EH (cell line): Measurements from ENCODE around the gene CYTH1.
"Not testable (repeated sequence)": the region's sequence is repeated elsewhere in the genome, so short reads cannot be mapped to it uniquely, and the experiment has no call there.

Source experiments
- DNase-seq: peaks from one replicate; pipeline ENCODE4 v3.0.0-alpha.2; 2015; ENCODE audit warnings: low read depth

CYTH1 gene

DNA sequence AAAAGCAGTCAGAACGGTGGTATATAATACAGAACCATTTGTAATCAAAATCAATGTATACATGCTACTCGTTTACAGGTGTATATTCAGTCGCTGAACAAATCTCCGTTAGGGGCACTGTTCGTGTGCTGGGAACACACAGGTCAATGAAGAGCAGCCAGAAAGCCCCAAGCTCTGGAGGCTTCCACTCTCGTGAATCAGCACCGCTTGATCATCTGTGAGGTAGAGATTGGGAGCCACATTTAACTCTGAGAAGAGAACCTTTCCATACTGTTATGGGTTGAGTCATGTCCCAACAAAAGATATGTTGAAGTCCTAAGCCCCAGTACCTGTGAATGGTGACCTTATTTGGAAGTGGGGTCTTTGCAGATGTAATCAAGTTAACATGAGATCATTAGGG is 5.4 kb upstream of the CYTH1 start:
- DNase-seq: no peak

DNA sequence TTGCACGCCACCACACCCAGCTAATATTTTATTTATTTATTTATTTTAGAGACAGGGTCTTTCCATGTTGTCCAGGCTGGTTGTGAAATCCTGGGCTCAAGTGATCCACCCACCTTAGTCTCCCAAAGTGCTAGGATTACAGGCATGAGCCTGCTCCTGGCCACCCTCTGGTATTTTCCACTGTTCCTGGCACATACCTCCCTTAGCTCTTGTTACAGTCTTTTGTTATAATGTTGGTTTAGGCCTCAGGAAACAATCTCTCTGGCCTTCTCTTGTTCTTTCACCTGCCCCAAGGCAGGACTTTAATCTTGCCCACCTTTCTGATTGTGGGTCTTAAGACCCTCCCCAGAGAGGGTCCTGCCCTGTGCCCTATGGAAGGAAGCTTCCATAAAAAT is 3.6 kb upstream of the CYTH1 start:
- DNase-seq: no peak

DNA sequence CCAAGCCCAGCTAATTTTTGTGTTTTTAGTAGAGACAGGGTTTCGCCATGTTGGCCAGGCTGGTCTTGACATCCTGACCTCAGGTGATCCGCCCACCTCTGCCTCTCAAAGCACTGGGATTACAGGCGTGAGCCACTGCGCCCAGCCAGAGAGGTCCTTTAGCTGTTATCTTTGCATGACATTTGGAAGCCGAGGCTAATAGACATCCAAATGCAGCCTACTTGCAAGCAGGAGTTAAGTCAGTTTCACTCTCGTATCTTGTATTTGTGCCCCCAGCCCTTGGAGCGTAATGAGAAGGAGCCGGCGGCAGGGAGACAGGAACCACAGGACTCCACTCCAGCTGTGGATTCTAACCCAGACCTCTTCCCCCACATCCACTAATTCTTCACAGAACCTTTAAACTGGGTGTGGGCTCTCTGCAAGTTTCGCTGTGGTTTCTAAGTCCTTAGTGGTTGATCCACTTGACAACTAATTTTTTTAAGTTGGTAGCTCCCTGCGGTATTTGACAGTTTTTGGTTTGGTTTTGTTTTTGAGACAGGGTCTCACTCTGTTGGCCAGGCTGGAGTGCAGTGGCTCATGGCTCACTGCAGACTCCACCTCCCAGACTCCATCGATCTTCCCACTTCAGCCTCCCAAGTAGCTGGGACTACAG is 3.1 kb upstream of the CYTH1 start:
- no peak for DNase-seq

DNA sequence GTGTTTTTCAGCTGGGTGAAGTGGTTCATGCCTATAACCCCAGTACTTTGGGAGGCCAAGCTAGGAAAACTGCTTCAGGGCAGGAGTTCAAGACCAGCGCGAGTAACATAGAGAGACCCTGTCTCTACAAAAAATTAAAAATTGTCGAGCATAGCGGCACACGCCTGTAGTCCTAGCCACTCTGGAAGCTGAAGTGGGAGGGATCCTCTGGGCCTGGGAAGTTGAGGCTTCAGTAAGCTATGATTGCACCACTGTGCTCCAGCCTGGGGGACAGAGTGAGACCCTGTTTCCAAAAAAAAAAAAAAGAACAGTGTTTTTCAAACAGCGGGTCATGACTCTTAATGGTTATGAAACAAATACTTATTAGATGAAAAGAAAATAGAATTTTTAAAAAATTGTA is 2.3 kb upstream of the CYTH1 start:
- DNase-seq: no peak

DNA sequence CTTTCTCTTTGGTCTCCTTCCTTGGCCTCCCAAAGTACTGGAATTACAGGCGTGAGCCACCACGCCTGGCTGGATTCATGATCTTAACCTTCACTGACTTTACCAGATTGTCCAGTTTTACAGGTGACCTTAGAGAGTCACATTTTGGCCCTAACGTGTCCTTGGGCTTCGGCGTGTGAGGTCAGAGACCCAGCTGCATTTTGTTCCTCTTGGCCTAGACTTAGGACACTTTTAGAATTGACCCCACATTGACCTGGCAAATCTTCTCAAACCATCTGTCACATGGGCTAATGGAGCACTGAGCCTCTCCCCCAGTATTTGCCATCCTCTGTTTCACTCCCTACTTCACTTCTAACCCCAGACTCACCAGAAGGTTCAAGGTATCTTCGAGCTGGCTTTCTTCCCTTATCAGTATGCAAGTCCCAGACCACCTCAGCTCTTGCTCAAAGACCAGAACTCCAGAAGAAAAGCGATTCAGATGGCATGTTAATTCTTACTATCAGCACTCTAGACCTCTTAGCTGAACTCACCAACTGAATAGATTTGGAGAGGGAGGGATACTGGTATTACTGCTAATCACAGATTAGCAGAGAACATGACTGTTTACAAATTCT is 1.7 kb upstream of the CYTH1 start:
- no peak for DNase-seq

DNA sequence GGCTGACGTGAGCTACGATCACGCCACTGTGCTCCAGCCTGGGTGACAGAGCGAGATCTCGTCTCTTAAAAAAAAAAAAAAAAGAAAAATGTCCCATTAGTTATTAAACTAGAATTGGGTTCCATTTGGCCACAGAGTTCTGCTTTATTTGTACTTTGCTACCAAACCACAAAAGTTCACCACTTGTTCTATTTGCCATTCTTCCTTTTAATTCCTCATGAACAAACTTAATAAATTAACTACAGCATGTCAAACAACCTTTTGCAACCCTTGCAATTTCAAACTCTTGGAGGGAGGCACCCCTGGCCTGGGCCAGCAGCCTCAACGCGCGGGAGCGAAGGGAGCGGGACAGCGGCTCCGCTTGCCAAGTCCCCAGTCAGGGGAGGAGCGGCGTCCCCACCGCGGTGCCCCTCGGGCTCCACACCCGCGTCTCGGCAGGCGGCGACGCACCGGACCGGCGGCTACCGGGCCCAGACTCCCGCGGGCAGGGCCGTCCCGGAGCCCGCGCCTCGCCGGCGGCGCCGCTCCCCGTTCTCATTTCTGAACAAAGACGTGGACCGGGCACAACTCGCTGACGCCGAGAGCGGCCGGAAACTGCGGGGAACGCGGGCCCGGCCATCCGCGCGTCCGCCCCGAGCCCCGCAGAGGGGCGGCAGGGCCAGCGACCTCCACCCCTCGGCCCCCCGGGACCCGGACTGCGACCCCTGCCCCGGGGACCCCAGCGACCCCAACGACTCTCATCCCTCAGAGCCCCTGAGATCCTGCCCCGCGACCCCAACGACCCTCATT is 775 bp downstream of the CYTH1 start:
- DNase-seq: peak; percentile 50

DNA sequence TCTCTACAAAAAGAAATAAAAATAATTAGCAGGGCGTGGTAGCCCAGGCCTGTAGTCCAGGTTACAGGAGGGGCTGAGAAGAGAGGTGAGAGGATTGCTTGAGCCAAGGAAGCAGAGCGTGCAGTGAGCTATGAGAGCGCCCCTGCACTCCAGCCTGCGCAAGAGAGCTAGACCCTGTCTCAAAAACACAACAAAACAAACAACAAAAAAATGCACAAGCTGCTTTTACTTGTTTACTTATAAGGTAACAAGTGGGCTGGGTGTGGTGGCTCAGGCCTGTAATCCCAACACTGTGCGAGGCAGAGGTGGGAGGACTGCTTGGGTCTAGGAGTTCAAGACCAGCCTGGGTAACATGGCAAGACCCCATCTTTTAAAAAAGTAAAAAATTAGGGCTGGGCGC is 1.7 kb downstream of the CYTH1 start:
- DNase-seq: no peak

DNA sequence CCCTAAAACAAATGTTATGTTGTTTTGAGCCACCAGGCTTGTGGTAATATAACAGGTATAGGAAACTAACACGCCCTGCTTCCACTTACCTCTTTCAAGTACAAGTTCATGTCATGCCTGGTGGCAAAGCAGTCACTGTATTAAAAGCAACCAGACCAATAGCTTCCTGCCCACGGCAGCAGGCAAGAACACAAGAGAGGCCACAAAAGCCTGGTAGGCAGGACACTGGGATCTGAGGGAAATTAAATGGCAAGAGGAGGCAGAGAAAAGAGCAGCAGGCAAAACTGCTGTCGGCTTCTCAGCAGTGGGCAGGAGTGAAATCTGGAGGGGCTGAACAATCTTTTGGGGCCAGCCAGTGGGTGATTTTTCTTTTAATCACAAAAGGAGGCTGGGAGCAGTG is 2.2 kb downstream of the CYTH1 start:
- DNase-seq: no peak

DNA sequence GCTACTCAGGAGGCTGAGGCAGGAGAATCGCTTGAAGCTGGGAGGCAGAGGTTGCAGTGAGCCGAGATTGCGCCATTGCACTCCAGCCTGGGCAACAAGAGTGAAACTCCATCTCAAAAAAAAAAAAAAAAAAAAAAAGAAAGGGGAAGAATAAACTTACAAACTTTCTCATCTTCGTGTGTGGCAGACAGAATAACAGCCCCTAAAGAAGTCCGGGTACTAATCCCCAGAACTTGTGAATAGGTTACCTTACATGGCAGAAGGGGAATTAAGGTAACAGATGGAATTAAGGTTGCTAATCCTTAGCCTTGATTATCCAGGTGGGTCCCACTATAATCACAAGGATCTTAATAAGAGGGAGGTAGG is 2.8 kb downstream of the CYTH1 start:
- not testable (repeated sequence) for DNase-seq

DNA sequence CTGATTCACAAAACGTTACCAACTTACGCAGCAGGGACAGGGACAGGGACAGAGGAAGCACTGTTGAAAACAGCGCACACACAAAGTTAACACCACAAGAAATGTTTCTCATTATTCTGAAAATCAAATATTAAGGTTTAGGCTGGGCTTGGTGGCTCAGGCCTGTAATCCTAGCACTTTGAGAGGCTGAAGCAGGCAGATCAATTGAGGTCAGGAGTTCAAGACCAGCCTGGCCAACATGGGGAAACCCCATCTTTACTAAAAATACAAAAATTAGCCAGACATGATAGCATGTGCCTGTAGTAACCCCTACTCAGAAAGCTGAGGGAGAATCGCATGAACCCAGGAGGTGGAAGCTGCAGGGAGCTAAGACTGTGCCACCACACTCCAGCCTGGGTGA is 4.2 kb downstream of the CYTH1 start:
- DNase-seq: no peak

DNA sequence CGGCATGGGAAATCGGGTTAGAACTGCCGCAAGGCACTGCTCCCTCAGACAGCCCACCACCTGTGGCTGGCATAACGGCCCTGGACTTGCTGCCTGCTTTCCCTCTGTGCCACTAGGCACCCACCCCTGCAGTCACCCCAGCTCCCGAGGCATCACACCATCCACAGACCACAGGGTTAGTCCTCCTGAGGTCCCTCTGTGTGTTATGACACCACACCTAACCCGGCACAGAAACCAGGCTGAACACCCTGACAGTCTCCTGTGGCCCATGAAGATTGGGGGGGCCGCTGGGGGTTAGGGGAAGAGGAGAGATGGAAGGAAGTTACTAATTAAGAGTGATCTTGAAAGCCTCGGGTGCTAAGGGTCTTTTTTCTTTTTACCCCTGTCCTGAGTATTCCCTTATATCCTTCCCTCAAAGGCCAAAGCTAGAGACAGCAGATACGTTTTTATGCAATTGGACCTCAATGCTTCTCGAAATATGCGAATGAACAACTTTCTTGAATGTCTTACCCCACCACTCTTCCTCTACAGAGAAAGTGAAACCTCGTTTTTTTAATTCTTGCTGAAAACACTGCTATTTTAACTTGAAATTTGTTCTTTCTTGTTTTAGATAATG is 7.0 kb downstream of the CYTH1 start:
- DNase-seq: no peak

DNA sequence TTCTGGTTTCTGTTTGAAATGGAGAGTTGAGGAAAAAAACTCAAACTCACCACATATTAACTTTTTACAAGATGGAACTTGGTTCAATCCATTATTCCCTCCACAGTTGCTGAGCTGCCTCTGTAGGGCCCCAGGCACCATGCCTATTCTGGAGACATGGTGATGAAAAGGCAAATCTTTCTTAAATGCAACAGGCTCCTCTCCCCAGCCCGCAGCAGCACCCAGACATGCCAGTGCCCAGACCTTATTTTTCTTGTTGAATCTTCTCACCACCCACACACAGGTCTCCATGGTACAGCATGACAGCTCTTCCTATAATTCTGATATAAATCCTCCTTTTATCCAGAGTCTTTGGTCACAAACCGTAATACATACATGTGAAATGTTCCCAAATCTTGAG is 7.6 kb downstream of the CYTH1 start:
- no peak for DNase-seq

DNA sequence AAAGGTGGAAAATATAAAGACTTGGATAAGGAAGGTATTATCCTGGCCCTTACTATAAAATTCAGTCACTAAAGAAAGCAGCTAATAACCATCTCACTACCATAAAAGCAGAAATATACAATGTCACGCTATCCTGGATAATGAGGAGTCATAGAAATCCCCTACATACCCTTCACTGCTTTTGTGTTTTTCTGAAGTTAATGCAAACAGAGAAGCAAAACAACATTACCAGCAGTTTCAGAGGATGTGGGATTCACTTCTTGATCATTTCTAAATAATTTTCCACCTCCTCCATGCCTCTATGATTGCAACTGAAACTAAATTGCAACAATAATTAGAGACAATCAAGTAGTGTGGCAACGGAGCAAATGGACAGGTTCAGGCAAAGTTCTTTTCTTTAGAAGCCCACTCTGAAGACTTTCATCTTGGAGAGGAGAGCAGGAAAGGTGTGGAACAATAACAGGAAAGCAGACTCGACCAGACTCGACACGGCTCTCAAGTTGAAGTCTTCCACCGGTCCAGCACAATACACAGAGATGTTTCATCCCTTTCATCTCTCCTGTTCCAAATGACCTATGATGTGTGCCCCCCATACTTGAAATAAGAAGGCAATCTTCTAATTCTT is 10.2 kb downstream of the CYTH1 start:
- no peak for DNase-seq

DNA sequence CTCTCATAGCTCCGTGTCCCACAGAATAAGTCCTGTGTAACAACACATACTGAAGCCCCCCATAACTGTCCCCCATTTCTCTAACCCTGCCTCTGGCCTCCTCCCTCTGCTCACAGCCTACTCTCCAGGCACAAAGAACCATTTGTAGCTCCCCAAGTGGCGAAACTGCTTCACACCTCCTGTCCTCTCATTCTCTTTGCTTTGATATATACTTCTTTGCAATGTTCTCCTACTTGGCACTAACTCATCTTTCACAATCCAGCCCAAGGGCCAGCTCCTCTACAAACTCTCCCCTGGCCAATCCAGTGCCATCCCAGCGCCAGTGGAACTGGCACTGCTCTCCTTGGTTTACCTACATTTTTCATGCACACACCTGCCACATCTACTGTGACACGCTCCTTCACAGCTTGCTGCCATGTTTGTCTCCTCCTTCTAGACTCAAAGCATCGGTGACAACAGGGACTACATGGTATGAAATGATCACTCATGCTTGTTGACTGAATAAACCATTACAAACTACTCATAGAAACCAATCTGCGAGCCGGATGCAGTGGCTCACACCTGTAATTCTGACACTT is 12.8 kb downstream of the CYTH1 start:
- no peak for DNase-seq

DNA sequence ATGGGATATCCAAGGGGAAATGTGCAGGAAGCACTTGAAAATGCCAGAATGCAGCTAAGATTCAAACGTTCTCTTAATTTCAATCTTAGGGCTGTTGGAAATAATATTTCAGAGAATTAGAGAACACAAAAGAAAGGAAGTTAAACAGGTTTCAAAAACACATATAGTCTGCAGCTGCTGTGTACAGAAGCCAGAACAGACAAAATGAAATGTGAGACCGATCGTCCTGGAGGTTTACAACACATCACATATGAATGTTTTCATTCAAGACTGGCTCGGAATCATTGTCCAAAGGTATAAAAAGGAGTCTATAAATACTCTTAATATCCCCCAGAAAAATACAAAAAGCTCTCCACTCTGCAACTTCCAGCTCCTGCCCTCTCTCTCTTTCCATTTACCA is 14.3 kb downstream of the CYTH1 start:
- no peak for DNase-seq

DNA sequence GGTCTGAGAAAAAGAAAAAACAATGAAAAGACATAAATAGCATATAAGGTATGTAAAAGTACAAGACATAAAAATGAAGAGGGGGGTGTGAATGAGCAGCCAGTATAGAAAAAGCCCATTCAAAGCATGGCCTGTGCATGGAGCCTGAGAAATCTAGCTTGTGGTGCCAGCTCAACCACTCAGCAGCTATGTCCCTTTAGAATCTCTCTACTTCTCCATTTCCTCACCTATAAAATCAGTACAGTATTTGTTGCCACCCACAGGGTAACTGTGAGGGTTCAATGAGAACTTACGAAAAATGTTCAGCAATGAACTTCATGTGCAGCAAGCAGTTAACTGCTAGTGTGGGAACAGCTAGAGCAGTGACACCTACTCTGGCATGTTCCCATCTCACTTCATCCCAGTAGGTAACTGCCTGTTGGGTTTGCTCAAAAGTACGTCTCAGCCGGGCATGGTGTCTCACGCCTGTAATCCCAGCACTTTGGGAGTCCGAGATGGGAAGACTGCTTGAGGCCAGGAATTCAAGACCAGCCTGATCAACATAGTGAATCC is 15.3 kb downstream of the CYTH1 start:
- no peak for DNase-seq

DNA sequence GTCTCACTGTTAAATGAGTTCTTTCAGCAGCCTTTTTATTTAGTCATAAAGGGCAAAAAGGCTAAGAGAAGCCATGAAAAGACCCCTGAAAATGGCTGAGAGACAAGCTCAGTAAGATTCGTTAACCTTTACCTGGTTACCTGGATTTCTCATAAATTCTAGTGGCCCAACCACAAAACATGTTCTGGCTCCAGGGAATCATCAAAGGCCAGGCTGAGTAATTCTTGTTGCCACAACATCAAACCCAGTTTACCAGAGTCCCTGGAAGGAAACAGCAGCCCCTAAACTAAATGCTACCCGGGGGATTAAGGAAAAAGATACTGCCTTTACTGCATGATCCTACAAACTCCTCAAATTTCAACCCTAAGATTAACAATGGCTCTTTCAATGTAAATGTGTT is 15.8 kb downstream of the CYTH1 start:
- no peak for DNase-seq

DNA sequence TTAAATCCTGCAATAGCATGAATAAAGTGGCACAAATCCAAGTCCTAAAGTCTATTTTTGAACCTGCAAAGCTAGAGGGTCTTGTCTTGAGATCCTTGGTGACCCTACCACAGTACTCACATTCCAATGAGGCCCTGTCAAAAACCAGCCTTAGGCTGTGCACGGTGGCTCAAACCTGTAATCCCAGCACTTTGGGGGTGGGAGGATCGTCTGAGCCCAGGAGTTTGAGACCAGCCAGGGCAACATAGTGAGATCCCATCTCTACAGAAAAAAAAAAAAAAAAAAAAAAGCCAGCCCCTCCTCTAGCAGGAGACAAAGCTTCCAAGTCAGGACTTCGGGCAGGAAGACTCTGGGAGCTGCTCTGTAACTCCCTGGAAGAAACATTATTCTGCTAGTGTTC is 16.3 kb downstream of the CYTH1 start:
- no peak for DNase-seq

DNA sequence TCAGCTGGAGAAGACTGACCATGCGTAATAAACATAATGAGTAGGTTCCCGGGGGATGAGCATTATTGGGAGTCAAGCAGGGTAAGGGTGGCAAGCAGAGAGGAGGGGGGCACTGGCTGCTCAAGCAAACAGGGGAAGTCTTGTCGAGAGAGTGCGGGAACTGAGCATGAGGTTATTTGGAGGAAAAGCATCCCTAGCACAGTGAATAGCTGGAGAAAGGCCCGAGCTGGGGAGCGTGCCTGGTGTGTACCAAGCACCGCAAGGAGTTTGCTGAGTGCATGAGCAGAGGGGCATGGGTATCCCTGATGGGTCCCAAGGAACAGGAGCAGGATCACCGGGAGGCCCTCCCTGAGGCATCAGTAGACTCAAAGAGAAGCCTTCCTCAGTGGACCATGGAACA is 17.2 kb downstream of the CYTH1 start:
- no peak for DNase-seq

DNA sequence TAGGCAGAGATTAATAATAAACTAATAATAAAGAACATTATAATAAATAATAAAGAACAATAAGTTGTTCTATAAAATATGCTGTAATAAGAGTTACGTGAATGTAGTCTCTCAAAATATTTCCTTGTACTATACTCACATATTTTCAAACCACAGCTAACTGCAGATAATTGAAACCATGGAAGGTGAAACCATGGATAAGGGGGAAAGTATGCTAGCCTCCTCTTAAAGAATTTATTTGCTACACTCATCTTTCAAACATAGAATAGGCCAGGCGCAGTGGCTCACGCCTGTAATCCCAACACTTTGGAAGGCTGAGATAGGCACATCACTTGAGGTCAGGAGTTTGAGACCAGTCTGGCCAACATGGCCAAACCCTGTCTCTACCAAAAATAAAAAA is 18.5 kb downstream of the CYTH1 start:
- peak; percentile 70 for DNase-seq

DNA sequence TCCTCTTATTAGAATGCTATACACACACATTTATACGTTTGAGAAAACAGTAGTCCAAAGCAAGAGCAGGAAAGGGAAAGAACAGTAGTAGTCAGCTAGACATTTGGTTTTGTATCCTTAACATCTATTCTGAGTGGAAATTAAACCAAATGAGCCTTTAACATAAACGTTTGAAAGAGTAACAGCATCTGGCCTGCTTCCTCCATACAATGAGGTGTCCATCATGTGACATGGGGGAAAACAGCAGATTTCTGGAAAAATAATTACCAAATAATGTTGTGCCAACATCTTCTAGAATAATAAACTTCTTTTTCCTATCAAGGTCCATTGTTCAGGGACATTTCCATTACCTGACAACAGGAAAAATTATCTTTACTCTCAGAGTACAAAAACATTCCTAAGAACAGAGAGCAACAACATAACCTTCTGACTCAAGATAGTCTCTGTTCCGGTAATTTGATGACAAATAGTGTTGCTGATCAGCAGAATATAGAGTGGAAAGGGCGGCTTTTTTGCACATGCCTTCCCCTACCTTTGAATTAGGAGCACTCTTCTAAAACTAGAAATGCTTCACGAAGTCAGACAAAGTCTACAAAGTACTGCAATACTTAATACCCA is 20.2 kb downstream of the CYTH1 start:
- no peak for DNase-seq

DNA sequence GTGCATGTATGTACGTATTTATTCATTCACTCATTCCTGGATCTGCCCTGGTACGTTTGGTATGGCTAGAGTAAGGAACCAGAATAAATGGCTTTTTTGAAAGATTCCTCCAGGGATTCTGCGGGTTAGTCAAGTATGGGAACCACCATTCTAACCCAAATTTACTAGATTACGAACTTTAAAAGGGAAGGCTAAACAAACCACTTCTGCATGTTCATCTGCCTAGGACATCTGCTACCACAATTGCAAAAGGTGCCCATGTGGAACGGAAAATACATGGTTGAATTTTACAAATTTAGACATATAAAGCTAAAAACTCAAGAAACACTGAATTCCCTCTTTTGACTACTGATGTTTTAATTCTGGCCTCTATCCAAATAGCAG is 22.1 kb downstream of the CYTH1 start:
- DNase-seq: no peak
